Inflammatory macrophage (primary cell): ENCODE measurements around the gene KIAA2012.
A peak's percentile ranks its signal among the peaks of the same experiment; 100 is the strongest.
"Not testable (repeated sequence)": the region's sequence is repeated elsewhere in the genome, so short reads cannot be mapped to it uniquely, and the experiment has no call there.

Source experiments
- DNase-seq, 2 donors: peaks; one replicate each; pipeline ENCODE4 v3.0.0-alpha.2; 2020 to 2022

KIAA2012 gene

DNA sequence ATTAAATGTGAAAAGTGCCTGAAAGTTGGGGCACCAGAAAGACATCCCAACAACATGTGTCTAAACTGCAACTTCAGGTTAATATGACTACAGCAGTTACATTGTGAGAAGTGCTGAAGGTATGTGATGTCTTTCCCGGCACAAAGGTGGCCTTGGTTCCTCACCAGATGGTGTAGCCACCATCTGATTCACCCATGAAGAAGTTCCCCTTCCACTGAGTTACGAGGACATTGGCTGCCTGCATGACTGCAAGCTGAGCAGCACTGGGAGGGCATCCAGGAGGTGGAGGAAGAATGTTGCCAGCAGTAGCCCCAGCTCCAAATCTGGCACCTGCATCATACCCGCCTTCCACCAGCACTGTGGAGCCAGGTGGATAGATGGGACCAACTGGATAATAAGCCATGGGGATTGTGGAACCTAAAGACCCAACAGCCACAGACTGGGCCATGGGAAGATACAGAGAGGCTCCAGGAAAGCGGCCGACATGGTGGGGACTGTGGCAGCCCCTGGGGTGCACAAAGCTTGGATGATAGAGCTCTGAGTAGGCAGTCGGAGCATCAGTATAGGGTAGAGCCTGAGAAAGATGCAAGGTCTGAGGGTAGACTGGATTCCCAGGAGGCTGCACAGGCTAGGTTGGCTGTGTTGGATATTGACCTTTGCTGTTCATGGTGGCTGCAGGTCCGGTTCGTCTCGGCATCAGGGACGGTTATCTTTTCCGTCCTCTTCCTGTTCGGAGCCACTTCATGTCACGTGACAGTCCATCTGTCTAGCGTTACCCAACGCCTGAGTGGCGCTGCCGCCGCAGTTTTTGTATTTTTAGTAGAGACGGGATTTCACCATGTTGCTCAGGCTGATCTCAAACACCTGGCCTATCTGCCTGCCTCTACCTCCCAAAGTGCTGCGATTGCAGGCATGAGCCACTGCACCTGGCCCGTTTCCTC, 128.4 kb downstream of the KIAA2012 start:
- no peak for DNase-seq

DNA sequence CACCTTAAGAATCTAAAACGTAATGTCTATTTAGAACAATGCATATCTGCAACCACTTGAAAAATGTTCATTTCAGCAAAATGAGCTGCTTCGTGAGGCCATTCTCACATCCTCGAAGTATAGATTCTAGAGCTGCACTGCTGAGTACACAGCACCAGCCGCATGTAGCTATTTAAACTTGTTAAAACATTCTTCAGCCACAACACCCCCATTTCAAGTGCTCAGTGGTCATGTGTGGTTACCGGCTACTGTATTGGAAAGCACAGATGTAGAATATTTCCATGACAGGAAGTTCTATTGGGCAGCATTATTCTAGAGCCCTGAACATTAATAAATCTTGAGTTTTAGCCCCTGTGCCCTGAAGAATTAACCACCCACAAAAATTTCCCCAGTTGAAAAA, 130.3 kb downstream of the KIAA2012 start:
- DNase-seq, result no peak

DNA sequence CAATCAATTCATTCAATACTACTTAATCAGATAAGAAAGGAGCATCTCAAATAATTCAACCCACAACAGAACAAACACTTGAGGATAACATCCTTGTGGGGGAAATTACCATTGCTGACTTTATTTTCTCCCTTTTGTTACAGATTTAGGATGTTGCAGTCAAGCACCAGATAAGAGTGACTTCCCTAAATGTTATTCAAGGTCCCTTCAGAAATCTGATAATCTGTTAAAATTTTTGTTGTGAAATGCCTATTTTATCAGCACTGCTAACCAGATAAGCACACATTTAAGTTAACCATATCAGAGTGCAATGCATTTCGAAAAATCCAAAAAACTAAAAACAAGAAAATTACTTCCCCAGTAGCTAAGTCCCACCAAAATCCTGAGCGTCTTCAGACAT, 131.8 kb downstream of the KIAA2012 start:
- no peak for DNase-seq

DNA sequence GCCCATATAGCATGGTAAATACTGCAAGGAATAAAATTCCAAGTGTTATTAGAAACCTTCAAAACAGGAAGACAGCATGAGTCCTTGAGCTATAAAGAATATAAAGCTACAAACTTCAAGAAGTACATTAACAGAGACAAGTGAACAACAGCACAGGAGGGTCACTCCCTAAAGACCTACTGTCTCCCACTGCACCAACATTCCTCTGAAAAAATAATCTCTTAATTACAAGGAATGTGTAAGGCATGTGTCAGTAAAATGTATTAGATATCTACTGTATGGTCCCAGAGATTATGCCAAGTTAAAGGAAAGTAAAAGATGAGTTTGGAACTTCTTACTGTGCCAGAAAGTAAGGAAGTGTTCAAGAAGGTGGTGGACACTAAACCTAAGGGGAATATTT, 135.5 kb downstream of the KIAA2012 start:
- no peak for DNase-seq

DNA sequence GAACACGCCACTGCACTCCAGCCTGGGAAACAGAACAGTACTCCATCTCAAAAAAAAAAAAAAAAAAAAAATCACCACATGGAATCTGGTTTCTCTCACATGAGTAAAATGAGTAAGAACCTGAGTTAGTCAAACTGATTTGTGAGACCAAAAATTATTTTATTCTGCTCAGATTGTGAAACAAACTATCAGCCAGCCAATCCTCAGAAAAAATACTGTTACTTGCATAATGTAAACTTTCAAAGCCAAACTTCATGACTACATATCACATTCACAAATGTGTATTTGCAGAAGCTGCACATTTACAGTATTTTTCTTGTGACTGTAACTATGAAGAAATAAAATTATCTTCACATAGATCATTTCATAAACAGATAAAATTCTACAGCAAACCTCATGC, 142.1 kb downstream of the KIAA2012 start:
- no peak for DNase-seq

DNA sequence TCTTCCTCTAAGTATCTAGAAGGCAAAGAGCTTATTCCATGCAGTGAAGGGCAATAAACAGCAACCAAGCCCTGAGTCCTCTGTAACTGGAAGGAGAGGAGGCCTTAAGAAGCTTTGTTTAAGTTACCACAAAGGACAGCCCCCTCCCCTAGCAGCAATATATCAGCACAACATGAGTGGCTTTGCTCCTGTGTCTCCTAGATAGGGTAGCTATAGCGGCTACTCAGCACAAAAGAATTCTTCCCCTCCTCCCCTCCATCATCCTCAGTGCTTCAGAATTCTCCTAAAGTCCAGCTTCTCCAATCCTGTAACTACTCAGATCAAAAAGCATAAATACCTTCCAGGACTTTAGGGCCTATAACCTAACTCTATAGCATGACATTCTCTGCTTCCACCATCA, 148.8 kb downstream of the KIAA2012 start:
- no peak for DNase-seq

DNA sequence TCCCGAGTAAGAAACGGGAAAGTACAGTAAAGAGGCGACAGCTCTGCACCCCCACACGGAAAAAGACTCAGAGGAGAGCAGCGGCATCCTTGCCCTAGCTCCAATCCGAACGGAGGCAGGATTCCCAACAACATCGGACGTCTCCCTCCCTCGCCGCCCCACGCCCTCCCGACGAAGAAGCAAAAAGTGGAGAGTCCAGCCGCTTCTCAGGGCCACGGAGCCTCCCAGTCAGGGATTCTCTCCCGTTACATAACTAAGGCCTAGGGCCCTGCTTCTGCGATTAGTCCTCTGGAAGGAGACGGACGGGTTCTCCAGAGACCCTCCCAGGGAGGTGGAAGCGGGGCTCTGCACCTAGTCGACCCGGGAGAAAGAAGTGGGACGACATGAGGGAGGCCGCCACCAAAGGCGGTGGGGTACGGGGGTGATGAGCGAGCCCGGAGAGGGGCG, 164.8 kb downstream of the KIAA2012 start:
- peak; percentile 13 to 40 for DNase-seq

DNA sequence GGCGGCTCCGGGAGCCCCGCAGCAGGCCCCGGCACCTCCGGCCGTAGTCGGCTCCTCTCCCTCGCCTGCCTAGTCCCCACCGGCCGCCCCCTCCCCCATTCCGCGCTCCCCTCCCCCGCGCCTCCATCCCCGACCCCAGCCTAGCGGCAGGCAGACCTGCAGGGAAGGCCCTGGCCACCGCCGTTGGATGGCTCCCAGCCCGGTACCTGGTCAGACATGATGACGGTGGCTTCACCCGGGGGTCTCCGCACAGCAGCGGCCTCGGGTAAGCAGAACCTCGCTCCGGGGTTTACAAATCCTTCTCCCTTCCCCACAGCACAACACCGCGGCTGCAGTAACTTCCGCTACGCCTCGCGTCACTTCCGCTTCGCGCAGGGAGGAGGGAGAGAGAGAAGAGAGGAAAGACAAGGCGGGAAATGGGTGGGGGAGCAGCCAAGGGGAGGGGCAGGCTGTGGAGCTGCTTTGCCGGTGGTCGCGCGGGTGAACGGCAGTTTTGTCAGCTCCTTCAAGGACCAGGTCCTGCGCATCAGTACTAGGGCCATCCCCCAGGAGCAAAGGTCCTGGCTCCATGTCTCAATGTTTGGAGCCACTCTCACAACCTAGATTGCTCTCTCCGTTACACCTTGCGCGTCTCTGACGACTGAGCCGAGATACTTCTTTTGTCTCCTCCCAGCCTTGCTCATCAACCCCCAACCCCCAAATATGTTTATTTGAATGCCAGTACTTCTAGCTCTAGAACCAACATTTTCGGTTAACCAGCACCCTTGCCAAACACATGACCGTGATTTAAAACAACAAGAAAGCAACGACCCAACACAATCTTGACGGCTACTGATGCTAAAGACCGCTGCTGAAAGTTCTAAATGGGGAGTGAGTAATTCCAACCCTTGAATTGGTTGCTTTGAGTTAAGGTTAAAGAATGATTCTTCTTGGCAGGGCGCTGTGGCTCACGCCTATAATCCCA, 165.5 kb downstream of the KIAA2012 start, which contains the start of gene SUMO1:
TSS of gene SUMO1 (minus strand) at position 364 of the 964 bp plus-strand sequence. CDS start at position 218, 146 bp downstream.
- DNase-seq, result peak; percentile 84 to 89

DNA sequence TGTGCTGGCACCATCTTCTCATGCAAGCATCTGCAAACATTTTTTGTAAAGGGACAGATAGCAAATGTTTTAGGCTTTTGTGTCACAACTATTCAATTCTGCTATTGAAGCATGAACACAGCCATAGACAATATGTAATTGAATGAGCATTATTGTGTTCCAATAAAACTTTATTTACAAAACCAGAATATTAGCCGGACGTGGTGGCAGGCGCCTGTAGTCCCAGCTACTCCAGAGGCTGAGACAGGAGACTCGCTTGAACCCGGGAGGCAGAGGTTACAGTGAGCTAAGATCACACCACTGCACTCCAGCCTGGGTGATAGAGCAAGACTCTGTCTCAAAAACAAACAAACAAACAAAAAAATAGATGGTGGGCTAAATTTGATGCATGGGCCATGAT, 174.7 kb downstream of the KIAA2012 start:
- DNase-seq, result not testable (repeated sequence)

DNA sequence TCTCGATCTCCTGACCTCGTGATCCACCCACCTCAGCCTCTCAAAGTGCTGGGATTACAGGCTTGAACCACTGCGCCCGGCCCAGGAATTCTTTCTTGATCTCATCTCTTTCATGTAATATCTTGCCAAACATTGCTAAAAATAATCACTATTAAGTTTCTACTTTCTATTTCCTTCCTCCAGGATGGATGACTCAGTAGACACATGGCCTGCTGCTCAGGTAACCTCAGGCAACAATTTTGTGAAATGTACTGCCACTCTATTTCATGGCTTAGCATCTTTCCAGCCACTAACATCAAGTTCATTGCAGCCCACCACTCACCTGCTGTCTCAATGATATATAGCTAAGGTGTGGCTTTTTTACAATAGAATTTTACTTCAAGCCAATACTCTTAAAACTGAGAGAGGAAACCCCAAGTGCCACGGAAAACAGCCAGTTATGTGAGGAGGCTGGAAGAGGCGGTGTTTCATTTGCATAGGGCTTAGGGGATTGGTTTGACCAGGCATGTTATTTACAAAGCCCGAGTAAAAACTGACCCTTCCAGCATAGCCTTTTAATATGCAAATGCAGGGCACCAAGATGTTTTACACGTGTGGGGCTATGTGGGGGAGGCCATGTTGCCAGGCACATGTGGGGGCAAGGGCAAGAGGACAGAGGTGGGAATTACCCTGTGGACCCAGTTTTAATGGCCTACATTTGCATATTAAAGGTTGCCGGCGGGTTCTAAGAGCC, 176.6 kb downstream of the KIAA2012 start:
- no peak for DNase-seq

DNA sequence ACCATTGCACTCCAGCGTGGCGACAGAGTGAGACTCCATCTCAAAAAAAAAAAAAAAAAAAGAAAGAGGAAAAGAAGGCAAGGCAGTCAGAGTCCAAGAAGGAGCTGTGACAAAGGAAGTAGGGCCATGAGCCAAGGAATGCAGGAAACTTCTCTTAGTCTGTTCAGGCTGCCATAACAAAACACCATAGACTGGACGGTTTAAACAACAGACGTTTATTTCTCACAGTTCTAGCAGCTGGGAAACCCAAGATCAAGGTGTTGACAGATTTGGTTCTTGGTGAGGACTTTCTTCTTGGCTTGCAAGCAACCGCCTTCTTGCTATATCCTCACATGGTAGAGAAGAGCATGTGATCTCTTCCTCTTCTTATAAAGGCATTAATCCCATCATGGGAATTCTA, 178.4 kb downstream of the KIAA2012 start:
- no peak for DNase-seq
